Measurements from ENCODE around the gene FSTL5.

FSTL5 gene

DNA sequence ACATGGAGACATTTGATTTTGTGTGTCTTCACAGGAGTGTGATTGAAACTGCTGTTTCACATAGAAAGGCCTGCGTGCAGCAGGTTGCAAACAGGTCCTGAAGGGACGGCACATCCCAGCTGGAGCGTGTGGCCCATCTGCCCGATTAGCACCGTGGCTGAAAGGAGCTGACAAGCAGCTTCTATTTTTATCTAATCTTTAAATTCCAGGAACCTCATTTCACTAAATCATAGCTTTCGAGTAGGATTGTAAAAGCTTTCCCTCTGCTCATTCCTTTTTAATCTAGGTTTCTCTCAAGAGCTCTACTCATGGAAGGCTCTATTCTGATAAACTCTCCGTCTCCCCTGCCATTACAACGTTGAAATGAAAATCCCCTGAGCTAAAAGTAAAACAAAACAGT lies 106.8 kb downstream of the FSTL5 start:
- no peak for DNase-seq (ENCODE audit: low spot score in 2 of 2)
- Histone ChIP-seq H3K27me3 (ENCODE audit: low read depth) (no peaks in the 10 kb centered on the region), H3K36me3 (replicated peaks) (no peaks in the 10 kb centered on the region), H3K4me3 (no peak overlapping the region), H3K9me3 (no peaks in the 10 kb centered on the region), H3K4me1 (no peaks in the 10 kb centered on the region)
- in situ Hi-C loops (cut with MboI; ENCODE audit: low sequenced_read_pairs): no loop called here

DNA sequence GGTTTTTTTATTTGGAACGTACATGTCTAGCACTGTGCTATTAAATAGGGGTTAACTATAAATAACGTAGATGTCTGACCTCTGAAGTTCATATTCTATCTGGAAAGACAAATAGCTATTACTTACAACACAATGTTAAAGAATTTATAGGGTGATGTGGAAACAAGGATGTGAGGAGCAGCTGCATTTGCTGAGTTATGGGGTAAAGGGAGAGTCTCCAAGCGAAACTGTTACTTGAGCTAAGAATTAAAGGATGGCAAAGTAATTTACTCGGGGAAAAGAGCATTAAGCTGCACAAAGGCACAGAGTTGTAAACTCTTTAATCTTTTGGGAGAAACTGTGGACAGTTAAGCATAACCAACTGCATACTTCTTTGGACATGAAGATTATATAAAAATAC lies 117.7 kb downstream of the FSTL5 start:
- no peak for DNase-seq (ENCODE audit: low spot score in 2 of 2)

DNA sequence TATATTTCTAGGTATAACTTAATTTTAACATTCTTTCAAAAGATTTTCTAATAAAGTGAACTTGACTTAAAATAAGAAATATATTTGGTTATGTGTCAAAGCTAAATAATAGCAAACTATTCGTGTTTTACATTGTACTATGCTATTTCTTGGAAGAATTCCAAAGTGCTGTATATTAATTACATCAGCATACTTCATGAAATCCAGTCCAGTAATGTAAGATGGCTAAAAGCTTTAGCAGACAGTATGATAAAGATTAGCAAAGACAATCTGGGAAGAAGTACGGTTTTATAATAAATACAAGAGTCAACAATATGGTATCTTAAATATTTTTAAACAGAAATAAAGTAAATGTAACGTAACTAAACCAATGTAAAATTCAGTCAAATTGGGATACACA lies 125.7 kb downstream of the FSTL5 start:
- no peaks in the 10 kb centered on the region for H3K27me3 ChIP-seq (ENCODE audit: low read depth)
- H3K4me1 ChIP-seq: no peaks in the 10 kb centered on the region
- no peak for DNase-seq (ENCODE audit: low spot score in 2 of 2)
- H3K36me3 ChIP-seq (replicated peaks): no peaks in the 10 kb centered on the region
- in situ Hi-C loops (cut with MboI; ENCODE audit: low sequenced_read_pairs): no loop called here
- no peak overlapping the region for H3K4me3 ChIP-seq
- H3K9me3 ChIP-seq: no peaks in the 10 kb centered on the region

More for the DNA sequence above, 117.7 kb downstream of the FSTL5 start:
- in situ Hi-C loops (cut with MboI; ENCODE audit: low sequenced_read_pairs): no loop called here
- Histone ChIP-seq H3K4me3 (no peak overlapping the region), H3K27me3 (ENCODE audit: low read depth) (no peaks in the 10 kb centered on the region), H3K9me3 (no peaks in the 10 kb centered on the region), H3K36me3 (replicated peaks) (no peaks in the 10 kb centered on the region), H3K4me1 (no peaks in the 10 kb centered on the region)

DNA sequence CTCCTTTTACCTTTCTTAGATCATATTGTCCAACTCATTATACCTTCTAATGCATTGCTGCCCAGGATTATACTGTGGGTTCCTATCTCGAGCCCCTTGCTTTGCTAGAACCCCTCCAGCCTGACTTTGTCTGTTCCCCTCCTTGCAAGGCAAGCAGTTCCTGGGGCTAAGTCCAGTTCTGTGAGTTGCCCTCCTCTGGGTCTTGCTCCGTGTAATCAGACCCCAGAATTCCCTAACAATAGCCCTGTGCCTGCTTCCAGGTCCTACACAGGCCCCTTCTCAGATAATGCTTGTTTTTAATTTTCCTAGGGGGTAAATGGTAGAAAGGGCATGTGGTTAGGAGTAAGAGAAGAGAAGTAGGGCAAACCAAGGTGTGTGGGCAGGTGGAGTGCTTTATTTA lies 145.9 kb downstream of the FSTL5 start:
- Histone ChIP-seq H3K4me3 (no peak overlapping the region), H3K27me3 (ENCODE audit: low read depth) (no peaks in the 10 kb centered on the region), H3K4me1 (no peaks in the 10 kb centered on the region), H3K36me3 (replicated peaks) (no peaks in the 10 kb centered on the region), H3K9me3 (no peaks in the 10 kb centered on the region)
- no peak for DNase-seq (ENCODE audit: low spot score in 2 of 2)
- in situ Hi-C loops (cut with MboI; ENCODE audit: low sequenced_read_pairs): no loop called here

DNA sequence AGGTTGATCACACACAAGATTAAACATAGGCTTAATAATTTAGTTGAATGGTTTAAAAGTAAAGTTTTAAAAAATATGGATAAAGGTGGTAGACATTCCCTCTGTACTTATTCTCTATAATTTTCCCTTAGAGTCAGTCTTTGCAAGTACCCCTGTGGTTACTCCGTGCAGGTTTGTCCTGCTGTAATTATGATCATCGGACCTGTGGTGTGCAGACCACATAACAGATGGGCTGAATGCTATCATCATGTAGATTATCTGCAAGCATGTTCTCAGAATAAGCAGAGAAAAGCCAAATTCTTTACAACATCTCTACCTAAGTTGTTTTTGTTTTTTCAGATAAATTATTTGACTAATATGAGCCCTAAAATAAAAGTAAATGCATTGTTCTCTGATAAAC lies 146.8 kb downstream of the FSTL5 start:
- Histone ChIP-seq H3K36me3 (replicated peaks) (no peaks in the 10 kb centered on the region), H3K4me1 (no peaks in the 10 kb centered on the region), H3K27me3 (ENCODE audit: low read depth) (no peaks in the 10 kb centered on the region), H3K9me3 (no peaks in the 10 kb centered on the region), H3K4me3 (no peak overlapping the region)
- in situ Hi-C loops (cut with MboI; ENCODE audit: low sequenced_read_pairs): no loop called here
- no peak for DNase-seq (ENCODE audit: low spot score in 2 of 2)

DNA sequence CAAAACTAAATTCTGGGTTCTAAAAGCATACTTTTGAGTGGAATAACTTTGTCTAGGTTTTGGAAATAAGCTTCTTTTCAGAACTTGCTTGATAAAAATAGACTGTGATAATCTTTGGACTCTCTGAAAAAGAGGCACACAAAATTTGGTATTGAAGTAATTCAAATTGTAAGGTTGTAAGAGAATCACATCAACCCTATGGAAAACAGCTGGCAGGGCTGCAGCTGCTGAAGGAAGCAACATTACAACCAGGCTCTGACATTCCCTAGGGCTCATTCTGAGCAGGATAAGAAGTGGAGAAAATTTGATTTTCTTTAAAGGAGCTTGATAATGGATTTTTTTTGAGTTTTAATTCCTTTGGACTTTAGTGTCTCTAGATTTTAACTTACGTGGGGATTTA lies 147.6 kb downstream of the FSTL5 start:
- in situ Hi-C loops (cut with MboI; ENCODE audit: low sequenced_read_pairs): no loop called here
- no peaks in the 10 kb centered on the region for H3K36me3 ChIP-seq (replicated peaks)
- DNase-seq (ENCODE audit: low spot score in 2 of 2): no peak
- no peaks in the 10 kb centered on the region for H3K4me1 ChIP-seq
- no peaks in the 10 kb centered on the region for H3K9me3 ChIP-seq
- H3K27me3 ChIP-seq (ENCODE audit: low read depth): no peaks in the 10 kb centered on the region
- no peak overlapping the region for H3K4me3 ChIP-seq

DNA sequence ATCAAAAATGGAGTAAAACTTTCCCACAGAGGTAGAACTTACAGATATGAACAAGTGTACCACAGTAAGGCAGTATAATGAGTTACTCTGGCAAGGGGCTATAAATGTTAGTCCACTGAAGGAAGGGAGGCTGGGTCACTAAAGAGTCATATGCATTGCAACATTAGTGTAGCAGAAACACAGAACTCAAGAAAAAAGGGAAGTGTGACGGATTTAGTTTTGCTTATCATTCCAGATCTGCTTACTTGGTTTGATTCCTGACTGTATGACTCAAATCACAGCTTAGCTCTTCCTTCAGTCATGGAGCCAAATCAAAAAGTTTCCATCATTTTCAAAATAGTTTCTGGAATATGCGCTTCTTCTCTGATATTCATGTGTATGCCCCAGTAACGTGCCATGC lies 148.7 kb downstream of the FSTL5 start:
- no peaks in the 10 kb centered on the region for H3K9me3 ChIP-seq
- H3K4me1 ChIP-seq: no peaks in the 10 kb centered on the region
- H3K27me3 ChIP-seq (ENCODE audit: low read depth): no peaks in the 10 kb centered on the region
- no peak for DNase-seq (ENCODE audit: low spot score in 2 of 2)
- H3K36me3 ChIP-seq (replicated peaks): no peaks in the 10 kb centered on the region
- no peak overlapping the region for H3K4me3 ChIP-seq
- in situ Hi-C loops (cut with MboI; ENCODE audit: low sequenced_read_pairs): no loop called here

DNA sequence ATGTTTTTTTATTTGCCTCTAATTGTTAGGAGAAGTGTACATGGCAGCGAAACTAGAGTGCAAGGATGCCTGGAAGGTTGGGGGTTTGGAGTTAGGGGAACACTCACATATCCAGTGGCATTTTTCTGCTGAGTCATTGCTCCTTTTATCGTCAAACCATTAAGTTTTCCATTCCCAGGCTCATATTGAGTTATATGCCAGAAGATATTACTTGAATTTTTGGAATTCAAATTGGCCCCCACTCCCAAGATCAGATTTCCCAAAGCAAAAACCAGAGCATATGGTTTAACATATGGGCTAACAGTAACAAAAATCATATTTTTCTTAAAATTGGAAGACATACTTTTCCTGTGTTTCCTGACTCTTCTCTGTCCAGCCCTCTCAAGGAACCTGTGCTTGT lies 152.7 kb downstream of the FSTL5 start:
- in situ Hi-C loops (cut with MboI; ENCODE audit: low sequenced_read_pairs): no loop called here

DNA sequence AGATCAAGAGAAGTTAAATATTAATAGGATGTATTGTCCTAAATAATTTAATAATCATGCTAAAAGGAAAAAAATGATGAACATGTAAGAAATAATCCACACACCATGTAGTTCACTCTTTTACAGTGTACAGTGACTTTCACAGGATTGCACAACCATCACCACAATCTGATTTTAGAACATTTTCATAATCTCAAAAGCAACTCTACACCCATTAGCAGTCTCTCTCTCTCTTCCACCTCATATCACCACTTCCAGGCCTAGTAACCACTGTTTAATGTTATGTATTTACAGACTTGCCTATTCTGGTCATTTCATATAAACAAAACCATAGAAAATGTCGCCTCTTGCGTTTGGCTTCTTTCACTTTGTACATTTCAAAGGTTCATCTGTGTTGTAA lies 153.4 kb downstream of the FSTL5 start:
- Histone ChIP-seq H3K9me3 (no peaks in the 10 kb centered on the region), H3K27me3 (ENCODE audit: low read depth) (no peaks in the 10 kb centered on the region), H3K36me3 (replicated peaks) (no peaks in the 10 kb centered on the region), H3K4me1 (no peaks in the 10 kb centered on the region), H3K4me3 (no peak overlapping the region)
- in situ Hi-C loops (cut with MboI; ENCODE audit: low sequenced_read_pairs): no loop called here
- no peak for DNase-seq (ENCODE audit: low spot score in 2 of 2)

More for the DNA sequence above, 152.7 kb downstream of the FSTL5 start:
- Histone ChIP-seq H3K4me1 (no peaks in the 10 kb centered on the region), H3K4me3 (no peak overlapping the region), H3K9me3 (no peaks in the 10 kb centered on the region), H3K36me3 (replicated peaks) (no peaks in the 10 kb centered on the region), H3K27me3 (ENCODE audit: low read depth) (no peaks in the 10 kb centered on the region)
- DNase-seq (ENCODE audit: low spot score in 2 of 2): no peak

DNA sequence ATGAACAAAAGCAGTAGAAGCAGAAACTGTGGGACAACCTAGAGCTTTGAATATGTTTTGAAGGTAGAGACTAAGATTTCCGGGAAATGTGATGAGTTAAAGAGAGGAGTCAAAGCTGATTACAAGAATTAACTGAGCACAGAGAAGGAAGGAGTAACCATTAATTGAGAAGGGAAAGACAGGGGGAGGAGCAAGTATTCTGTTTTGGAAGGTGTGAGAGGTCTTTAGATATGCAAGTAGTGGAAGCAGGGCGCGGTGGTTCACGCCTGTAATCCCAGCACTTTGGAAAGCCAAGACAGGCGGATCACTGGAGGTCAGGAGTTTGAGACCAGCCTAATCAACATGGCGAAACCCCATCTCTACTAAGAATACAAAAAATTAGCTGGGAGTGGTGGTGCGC lies 171.5 kb downstream of the FSTL5 start:
- Histone ChIP-seq H3K4me3 (no peak overlapping the region), H3K27me3 (ENCODE audit: low read depth) (no peaks in the 10 kb centered on the region), H3K36me3 (replicated peaks) (no peaks in the 10 kb centered on the region), H3K9me3 (no peaks in the 10 kb centered on the region), H3K4me1 (peaks cover 21% of the 10 kb centered on the region)
- in situ Hi-C loops (cut with MboI; ENCODE audit: low sequenced_read_pairs): no loop called here
- DNase-seq (ENCODE audit: low spot score in 2 of 2): no peak

DNA sequence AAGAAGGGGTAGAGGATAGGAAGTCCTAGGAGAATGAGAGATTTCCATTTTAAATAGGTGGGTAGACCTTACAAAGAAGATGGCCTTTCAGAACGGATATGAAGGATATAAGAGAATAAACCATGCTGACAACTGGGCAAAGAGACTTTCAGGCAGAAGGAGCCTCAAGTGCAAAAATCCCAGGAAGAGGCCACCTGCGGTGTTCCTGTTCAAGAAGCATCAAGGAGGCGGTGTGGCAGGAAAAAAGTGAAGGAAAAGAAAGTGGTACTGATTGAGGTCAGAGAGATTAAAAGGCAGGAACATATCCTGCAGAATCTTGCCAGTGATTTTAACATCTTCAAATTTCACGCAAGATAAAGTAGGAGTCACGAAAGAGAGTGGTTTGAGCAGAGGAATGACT lies 172.0 kb downstream of the FSTL5 start:
- no peak overlapping the region for H3K4me3 ChIP-seq
- H3K9me3 ChIP-seq: no peaks in the 10 kb centered on the region
- in situ Hi-C loops (cut with MboI; ENCODE audit: low sequenced_read_pairs): no loop called here

DNA sequence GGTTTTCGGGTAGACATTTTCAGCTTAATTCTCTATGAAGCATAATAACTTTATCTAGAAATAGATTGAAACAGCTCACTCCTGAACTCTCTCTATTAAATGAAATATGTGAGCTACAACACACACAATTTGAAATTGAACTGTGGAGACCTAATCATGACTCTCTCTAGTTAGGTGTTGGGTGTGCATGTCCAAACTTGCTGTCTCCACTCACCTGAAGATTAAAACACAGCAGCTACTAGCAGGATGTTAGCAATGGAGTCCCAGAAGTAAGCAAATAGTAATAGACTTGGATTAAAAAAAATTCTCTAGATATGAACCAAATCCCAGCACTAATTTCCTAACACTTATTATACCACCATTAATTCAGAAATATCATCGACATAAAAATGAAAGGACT lies 173.1 kb downstream of the FSTL5 start:
- DNase-seq (ENCODE audit: low spot score in 2 of 2): no peak

More for the DNA sequence above, 172.0 kb downstream of the FSTL5 start:
- Histone ChIP-seq H3K27me3 (ENCODE audit: low read depth) (no peaks in the 10 kb centered on the region), H3K36me3 (replicated peaks) (no peaks in the 10 kb centered on the region), H3K4me1 (peaks cover 19% of the 10 kb centered on the region)
- DNase-seq (ENCODE audit: low spot score in 2 of 2): no peak

DNA sequence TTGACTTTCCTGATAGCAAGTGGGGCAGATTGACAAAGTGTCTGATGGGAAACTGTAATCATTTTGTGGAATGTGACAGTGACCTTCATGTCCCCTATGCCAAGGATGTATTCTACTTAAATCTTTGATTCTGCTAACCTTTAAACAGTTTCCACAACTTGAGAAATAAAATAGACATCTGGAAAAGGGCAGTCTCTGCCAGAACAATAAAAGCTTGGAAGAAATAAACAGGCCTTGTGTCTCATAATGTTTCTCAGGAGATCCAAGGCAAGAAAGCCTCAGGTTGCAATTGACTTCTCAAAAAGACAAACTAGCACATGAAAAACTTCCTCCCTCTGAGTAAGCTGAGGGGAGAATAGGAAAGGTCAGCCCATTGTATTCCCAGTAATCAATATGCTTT lies 174.9 kb downstream of the FSTL5 start:
- Histone ChIP-seq H3K4me1 (no peaks in the 10 kb centered on the region), H3K36me3 (replicated peaks) (no peaks in the 10 kb centered on the region), H3K4me3 (no peak overlapping the region), H3K27me3 (ENCODE audit: low read depth) (no peaks in the 10 kb centered on the region), H3K9me3 (no peaks in the 10 kb centered on the region)
- no peak for DNase-seq (ENCODE audit: low spot score in 2 of 2)
- in situ Hi-C loops (cut with MboI; ENCODE audit: low sequenced_read_pairs): no loop called here

More for the DNA sequence above, 173.1 kb downstream of the FSTL5 start:
- no peaks in the 10 kb centered on the region for H3K36me3 ChIP-seq (replicated peaks)
- H3K4me3 ChIP-seq: no peak overlapping the region
- H3K27me3 ChIP-seq (ENCODE audit: low read depth): no peaks in the 10 kb centered on the region
- H3K4me1 ChIP-seq: peaks cover 8% of the 10 kb centered on the region
- in situ Hi-C loops (cut with MboI; ENCODE audit: low sequenced_read_pairs): no loop called here
- no peaks in the 10 kb centered on the region for H3K9me3 ChIP-seq

DNA sequence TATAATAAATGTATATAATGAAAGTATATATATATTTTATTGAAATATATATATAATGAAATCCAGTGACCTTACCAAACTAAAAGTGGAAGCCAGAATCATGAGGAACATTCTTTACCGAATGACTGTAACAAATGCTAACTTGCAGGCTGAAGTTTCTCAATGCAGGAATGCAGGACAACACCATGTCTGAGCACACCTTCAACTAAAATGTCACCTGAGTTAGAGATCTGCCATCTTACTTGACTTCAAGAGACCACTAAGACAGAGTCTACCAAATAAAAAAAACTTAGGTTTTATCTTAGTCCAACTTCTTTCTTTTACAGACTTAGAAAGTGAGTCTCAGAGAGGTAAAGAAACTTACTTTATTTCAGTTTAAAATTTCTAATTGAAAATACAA lies 176.2 kb downstream of the FSTL5 start:
- no peak for DNase-seq (ENCODE audit: low spot score in 2 of 2)
- H3K27me3 ChIP-seq (ENCODE audit: low read depth): no peaks in the 10 kb centered on the region
- no peaks in the 10 kb centered on the region for H3K4me1 ChIP-seq
- in situ Hi-C loops (cut with MboI; ENCODE audit: low sequenced_read_pairs): no loop called here
- H3K9me3 ChIP-seq: no peaks in the 10 kb centered on the region
- H3K36me3 ChIP-seq (replicated peaks): no peaks in the 10 kb centered on the region
- H3K4me3 ChIP-seq: no peak overlapping the region

DNA sequence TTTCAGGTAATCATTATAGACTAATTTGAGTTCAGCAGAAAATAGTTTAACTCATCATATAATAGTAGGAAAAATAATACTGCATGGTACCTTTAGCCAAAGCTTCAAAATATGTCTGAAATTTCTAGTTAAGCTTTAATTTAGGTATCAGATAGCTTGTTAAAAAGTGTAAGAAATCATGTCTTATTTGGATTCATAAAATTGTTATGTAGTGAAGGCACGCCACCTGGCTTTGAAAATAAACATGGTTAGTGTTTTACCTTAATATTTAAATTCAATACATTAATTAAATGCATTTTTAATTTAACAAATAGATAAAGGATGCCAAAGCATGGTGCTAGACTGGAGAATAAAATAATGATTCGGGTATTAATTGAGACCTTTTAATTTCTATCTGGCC lies 211.4 kb downstream of the FSTL5 start:
- Histone ChIP-seq H3K4me1 (no peaks in the 10 kb centered on the region; the same call in 1 of the 2 replicates), H3K27me3 (ENCODE audit: low read depth) (no peaks in the 10 kb centered on the region), H3K4me3 (no peak overlapping the region), H3K36me3 (replicated peaks) (no peaks in the 10 kb centered on the region), H3K9me3 (no peaks in the 10 kb centered on the region)
- in situ Hi-C loops (cut with MboI; ENCODE audit: low sequenced_read_pairs): no loop called here
- DNase-seq (ENCODE audit: low spot score in 2 of 2): no peak
